ENCODE data around the gene EPHX1.
A peak's percentile ranks its signal among the peaks of the same experiment; 100 is the strongest.

Gene EPHX1

DNA sequence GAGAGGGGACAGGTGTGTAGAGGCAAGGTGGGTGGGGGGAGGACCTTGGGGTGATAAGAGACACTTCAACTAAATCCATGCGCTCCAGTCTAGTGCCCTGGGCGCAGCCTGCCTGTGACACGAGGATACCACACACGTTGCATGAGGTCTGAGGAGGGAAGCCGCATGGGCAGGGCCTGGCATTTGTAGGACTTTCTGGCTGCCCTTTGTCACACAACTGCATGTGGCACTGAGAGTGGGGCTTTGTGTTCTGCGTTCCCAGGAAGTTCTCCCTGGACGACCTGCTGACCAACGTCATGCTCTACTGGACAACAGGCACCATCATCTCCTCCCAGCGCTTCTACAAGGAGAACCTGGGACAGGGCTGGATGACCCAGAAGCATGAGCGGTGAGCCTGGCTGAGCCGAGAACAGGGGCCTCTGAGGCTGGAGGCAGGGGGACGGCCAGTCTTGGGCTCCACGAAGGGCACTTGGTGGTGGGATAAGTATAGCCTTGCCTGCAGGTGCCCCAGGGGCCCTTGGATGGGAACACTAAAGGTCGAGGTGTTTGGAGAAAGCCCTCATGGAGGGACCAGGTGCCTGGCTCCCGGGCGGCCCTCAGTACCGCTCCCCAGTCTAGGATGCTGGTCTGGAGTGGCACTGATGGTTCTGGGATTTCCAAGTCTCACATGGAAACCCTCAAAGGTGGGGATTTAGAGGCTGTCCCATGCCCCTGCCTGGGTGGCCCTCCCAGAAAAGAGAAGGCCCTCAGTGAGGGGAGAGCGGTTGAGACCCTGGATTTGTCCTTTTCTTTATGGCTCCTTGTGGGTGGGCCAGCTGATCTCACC is 34.5 kb downstream of the EPHX1 start:
- DNase-seq: no peak

- DNase-seq: no peak
Measured at GRCh38 chr1:225845097-225845496, 35.2 kb downstream of the EPHX1 start.

GRCh38 chr1:225845571-225846259 is 35.8 kb downstream of the EPHX1 start:
- DNase-seq: peak; percentile 51

- DNase-seq: no peak
Measured at GRCh38 chr1:225846331-225847310, 36.7 kb downstream of the EPHX1 start.

- DNase-seq: no peak
Measured at GRCh38 chr1:225847610-225848009, 37.7 kb downstream of the EPHX1 start.

DNA sequence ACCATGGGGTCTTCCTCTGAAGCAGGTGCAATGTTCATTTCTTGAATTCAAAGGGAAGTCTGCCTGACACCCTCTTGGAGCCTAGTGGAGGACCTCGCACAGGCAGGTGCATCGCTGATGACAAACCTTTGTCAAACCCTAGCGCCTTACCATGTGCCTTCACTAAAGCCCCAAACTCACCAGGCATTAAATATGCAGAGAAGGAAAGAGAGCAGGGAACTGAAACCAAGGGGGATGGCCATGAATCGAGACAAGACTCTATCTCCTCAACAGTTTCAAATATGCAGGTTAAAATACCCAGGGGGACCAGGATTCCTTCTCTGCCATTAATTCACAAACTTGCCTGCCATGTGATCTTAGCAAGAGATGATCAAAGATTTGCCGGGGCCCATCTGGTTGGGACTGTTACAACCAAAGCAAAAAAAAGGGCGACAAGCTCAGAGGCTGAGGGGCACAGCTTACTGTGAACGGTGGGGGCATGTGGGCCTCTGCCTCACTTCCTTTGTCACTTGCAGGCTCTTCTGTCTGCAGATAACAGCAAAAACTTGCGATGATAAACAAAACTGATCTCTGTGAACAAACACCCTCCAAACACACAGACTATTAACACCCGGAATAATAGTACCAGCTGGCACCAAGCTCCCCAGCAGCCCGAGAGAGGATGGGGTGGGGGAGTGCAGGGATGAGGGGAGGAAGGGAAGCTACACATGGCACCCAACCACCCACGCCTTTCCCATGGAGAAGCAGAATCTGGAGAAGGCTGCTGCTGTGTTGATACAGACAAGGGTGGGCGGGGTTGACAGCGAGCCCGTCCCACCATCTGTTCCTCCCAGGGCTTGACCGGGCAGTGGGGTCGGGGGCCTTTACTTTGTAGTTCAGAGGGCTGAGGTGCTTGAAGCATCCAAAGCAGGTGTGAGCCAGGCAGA is 38.4 kb downstream of the EPHX1 start:
- no peak for DNase-seq

- DNase-seq: no peak
Measured at GRCh38 chr1:225849925-225850324, 40.0 kb downstream of the EPHX1 start.

DNA sequence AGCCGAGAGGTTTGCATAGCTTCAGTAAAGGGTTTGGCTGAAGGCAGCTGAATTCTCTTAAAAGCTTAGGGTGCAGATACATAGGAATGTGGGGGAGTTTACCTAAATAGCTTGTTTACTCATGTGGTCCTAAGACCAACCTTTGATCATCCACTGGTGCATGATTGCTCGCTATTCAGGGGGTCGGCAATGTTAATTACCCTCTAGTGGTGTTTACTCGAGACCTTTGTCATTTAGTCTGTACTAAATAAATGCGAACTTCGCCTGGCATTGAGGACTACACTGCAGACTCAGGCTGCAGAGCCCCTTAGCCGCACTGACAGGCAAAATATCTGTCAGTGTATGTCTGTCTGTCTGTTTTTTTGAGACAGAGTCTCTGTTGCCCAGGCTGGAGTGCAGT is 40.4 kb downstream of the EPHX1 start:
- DNase-seq: no peak

- no peak for DNase-seq
Measured at GRCh38 chr1:225851805-225852204, 41.9 kb downstream of the EPHX1 start.

DNA sequence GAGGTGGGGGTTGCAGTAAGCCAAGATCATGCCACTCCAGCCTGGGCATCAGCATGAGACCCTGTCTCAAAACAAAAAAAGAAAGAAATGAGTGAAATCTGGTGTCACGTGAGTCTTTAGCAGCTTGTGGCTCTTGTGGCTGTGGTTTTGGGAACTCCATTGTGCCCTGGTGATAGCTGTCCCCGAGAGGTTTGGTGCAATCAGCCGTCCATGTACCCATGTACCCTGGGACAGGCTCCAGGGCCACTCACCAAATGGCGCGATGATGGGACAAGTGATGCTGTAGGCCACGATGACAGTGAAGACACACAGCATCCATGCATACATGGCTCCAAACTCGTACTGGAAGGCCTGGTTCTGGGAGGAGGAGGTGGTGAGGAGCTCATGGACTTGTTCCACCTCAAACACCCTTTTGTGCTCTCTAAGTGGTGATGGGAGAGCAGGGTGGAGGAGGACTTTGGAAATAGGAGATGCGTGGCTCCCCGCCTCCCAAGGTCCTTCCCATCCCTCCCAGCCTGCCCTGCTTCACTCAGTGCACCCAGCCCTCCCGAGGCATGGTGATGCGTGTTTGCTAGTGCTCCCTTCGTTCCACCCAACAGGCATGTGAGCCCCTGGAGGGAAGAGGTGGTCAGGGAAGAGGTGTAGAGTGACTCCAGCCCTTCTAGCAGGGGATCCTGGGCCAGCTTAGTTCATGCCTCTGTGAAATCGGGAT is 42.6 kb downstream of the EPHX1 start:
- DNase-seq: no peak

DNA sequence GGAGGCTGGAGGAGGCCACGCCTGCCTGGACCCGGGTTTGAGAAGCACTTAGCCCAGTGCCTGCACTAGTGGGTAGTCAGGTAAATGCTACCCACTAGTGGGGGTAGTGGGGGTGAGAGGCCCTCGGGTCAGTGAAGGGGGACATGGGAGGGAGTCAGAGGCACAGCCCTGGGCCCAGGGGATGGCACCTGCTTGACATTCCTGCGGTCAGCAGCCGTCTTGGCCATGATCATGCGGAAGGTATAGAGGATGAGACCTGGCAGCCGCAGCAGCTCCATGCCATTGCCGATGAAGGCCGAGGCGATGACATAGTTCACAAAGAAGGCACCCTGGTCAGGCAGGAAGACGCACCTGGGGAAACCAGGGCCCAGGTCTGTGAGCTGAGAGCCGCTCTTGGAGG is 43.5 kb downstream of the EPHX1 start:
- DNase-seq: no peak

- DNase-seq: no peak
Measured at GRCh38 chr1:225855503-225856300, 45.8 kb downstream of the EPHX1 start.

DNA sequence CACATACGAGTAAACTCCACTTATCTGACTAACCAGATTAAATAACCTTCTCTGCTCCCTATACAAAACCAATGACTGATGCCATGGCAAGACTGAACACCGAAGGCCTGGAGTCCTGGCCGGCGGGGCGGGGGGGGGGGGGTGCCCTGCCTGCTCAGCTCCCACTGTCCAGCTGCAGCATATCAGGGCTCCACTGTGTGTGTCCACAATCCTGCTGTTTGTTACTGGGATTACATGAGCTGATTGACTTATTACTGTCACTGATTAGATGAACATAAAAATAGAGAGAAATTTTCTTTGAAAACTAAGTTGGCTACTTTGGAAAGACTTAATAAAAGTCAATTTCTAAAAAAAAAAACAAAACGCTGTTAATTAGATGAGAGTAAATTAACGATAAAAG is 47.3 kb downstream of the EPHX1 start:
- DNase-seq: no peak

DNA sequence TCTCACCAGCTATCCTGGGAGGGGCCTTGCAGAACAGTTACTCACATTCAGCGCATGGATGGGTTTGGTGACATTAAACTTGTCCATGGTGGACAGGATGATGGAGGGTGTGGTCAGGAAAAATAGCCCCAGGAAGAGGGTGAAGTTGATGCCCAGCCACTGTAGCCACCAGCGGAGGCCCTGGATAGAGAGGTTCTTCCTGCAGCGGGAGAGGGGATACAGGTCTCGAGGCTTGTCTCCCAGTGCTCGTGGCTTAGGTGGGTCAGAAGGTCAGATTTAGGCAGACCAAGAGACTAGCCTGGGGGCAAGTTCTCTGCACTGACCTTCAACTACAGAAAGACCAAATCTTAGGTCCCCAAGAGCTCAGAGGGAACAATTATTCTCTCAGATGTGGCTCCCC is 49.2 kb downstream of the EPHX1 start:
- no peak for DNase-seq

DNA sequence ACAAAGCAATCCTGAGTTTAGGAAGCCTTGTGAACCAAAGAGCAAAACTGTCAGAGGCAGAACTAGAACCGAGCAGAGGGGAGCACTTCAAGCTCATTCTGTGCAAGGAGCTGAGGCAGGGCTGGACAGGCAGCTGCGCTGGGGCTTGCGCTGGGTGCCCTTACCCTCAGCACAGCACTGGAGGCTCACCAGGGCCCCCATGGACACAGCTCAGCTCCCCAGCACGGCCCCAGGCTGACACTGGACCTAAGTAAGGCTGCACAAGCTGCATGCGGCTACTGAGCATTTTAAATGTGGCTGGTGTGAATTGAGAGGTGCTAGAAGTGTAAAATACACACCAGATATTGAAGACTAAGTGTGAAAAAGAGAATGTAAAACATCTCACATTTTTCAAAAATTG is 50.2 kb downstream of the EPHX1 start:
- no peak for DNase-seq

DNA sequence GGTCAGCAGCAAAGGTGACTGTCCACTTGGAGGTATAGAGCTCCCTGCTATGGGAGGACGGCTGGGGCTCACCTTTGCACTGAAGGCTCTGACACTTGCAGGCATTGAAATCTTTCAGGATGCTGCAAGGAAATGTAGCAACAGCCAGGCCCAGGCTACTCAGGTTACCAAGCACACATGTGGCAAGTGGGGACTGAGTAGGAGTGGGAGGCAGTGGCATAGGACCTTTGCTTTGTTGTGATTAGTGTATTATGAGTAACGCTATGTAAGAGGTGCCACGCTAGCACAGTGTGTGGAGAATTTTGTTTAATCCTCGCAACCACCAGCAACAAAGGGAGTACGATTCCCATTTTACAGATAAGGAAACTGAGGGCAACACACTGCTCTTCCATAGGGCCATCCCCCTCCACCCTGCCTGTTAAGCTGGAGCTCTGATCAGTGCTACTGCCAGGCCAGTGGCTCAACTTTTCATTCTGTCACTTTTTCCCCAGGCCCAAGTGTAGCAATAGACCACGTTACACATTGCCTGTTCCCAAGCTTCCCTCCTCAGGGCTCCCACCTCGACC is 51.0 kb downstream of the EPHX1 start:
- no peak for DNase-seq

DNA sequence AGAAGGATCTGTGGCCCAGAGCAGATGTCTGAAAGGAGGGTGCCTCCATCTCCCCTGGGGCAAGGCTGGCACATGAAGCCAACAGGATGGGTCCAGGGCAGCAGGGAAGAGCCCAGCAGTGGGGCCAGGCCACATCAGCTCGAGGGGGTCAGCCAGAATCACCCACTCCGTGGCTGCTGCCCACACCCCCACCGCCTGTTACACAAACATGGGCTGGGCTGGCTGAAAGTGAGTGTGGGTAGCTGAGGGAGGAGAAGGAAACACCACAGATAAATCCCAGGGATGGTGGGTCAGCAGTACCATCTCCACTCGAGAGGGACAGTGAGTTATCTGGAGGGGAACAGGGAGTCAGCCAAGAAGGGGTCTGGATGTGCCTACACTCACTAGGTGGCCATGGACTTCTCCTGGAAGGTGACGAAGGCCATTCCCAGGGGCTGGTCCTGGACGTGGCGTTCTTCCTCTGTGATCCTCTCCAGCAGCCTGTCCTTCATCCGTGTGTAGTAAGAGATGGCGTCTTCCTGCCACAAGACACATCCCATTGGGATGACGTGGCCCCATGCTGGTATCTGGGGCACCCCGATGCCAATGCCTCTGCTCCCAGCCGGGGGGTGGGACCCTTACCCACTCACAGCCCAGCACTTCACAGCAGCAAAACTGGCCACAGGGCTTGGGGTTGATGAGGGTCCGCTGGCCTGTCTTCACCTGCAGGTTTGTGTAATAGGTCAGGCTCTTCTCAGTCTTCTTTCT is 52.1 kb downstream of the EPHX1 start:
- DNase-seq: no peak

DNA sequence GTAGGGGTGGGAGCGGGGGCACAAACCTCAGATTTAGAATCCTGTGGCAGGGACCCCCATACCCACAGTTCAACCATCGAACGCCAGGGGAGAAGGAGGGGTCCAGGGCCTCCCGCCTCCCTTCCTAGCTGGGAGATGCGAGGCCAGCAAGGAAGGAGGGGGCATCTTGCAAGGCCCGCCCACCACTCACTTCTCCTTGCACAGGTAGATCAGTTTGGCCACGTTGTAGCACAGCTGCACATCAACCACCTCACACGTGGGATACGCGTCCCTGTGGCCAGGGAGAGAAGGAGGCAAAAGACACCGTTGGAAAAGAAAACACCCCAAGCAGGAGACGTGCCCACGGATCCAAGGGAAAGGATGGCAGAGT is 52.6 kb downstream of the EPHX1 start:
- DNase-seq: no peak

GRCh38 chr1:225863167-225863566 is 53.2 kb downstream of the EPHX1 start:
- DNase-seq: no peak

DNA sequence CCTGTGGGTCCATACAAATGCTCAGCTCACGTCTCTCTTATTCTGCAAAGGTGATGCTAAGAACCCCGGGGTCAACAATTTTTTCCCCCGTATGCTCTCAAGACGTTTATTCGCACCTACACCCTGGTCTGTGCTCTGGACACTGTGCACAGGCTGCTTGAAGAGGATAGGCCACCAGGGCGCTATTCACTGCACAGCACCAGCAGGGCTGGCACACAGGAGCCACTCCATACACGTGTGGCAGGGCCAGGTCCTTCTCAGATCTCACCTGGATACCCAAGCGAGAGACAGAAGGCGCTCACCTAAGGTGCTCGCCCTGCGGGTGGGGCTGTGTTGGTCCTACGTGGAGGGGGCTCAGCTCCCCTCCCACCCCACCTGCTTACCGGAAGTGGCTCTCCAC is 55.6 kb downstream of the EPHX1 start:
- no peak for DNase-seq
